Left lung (tissue), 10 donors: Measurements from ENCODE around the gene SSX2IP. TPM values are rescaled to one million over a fixed set of nuclear protein-coding genes. Genes with fewer than 3 reads are reported as not detected.
A peak's percentile ranks its signal among the peaks of the same experiment; 100 is the strongest.

Source experiments
- ATAC-seq: fragments of 200-7000 bp; cut with Tn5 transposase; one replicate; pipeline ENCODE4 v1.9.1; 2020; ENCODE audit warnings: moderate library complexity
- DNase-seq, 4 donors: peaks; one replicate each; pipeline ENCODE4 v3.0.0-alpha.2; 2013 to 2020
- H3K27ac ChIP-seq, 2 donors: fragments of 200-600 bp; sonication (generic) in 1 of 2; one replicate each; pipeline versions ENCODE4 v1.5.0 to v1.8.0; 2020 to 2021
- H3K27me3 ChIP-seq, 2 donors: fragments of 200-600 bp; sonication (generic) in 1 of 2; one replicate each; pipeline versions ENCODE4 v1.5.0 to v1.8.0; 2020 to 2021
- H3K36me3 ChIP-seq, 2 donors: fragments of 200-600 bp; sonication (generic) in 1 of 2; one replicate each; pipeline versions ENCODE4 v1.5.0 to v1.8.0; 2020 to 2021
- H3K4me1 ChIP-seq, 2 donors: fragments of 200-600 bp; one replicate each; pipeline ENCODE4 v1.8.0; 2021
- H3K4me3 ChIP-seq, 2 donors: fragments of 200-600 bp; sonication (generic) in 1 of 2; one replicate each; pipeline versions ENCODE4 v1.5.0 to v1.8.0; 2020 to 2021; ENCODE audit warnings: mild to moderate bottlenecking in 1 of 2
- H3K9me3 ChIP-seq, 2 donors: fragments of 200-600 bp; sonication (generic) in 1 of 2; one replicate each; pipeline versions ENCODE4 v1.5.0 to v1.8.0; 2020 to 2021
- intact Hi-C, 2 donors: fragments of 100-400 bp; cut with DNase I; formaldehyde crosslinking; loops; one replicate each; pipeline versions ENCODE4 v1.11.2 to v1.14.2; 2022
- polyA plus RNA-seq, 6 donors: library from polyadenylated mRNA; unstranded; fragments of 120-200 nt; gene quantifications; one replicate each; pipeline ENCODE4 v1.2.1, GENCODE V29; 2013; ENCODE audit not compliant: insufficient read length in 6 of 6
- total RNA-seq, 2 donors: library from RNA; stranded (reverse); fragmentation: NEBNext Ultra II Directional; extraction: Animal tissue kit (Norgen Biotek cat#: 25700); gene quantifications; one replicate each; pipeline ENCODE4 v1.2.1, GENCODE V29; 2021
- TF ChIP-seq, protein P1 (sequence below), 2 donors: fragments of 200-600 bp; sonication (generic) in 1 of 2; IDR thresholded peaks; one replicate each; pipeline versions ENCODE4 v1.5.0 to v1.8.0; 2021; ENCODE audit warnings: antibody characterized with exemption in 2 of 2
- donor health status: DM: no; HTN: yes; CAD: no.
- donor health status: DM: no; HTN: no; CAD: no.

The SSX2IP gene
- total and polyA plus RNA-seq, 8 donors, result 10.1 to 20.2 (median 17.8) TPM

DNA sequence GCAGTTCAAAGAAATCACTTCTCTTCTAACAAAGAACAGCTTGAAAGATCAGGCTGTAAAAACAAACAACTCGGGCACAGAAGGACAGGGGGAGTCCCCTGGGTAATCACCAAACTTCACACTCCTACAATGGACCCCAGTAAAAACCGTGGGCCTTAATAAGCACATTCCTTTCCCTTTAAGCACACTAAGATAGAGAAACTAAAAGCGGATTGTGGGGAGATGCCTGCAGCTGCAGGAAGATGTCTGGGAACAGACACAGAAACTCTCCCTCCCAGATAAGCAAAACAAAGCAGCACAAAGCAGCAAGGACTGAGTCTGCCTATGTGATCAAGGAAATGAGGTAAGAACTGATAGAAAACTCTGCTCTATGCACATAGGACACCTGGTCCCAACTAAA, 78.5 kb downstream of the SSX2IP start:
- H3K27me3 ChIP-seq, result no peaks in the 10 kb centered on the region
- DNase-seq, result no peak
- H3K9me3 ChIP-seq, result peaks cover 0 to 17% of the 10 kb centered on the region in 2 donors
- no peak overlapping the region for H3K27ac ChIP-seq
- H3K4me1 ChIP-seq, result no peaks in the 10 kb centered on the region
- intact Hi-C loops, result no loop called here
- ATAC-seq, result no peak
- TF ChIP-seq, protein P1, sequence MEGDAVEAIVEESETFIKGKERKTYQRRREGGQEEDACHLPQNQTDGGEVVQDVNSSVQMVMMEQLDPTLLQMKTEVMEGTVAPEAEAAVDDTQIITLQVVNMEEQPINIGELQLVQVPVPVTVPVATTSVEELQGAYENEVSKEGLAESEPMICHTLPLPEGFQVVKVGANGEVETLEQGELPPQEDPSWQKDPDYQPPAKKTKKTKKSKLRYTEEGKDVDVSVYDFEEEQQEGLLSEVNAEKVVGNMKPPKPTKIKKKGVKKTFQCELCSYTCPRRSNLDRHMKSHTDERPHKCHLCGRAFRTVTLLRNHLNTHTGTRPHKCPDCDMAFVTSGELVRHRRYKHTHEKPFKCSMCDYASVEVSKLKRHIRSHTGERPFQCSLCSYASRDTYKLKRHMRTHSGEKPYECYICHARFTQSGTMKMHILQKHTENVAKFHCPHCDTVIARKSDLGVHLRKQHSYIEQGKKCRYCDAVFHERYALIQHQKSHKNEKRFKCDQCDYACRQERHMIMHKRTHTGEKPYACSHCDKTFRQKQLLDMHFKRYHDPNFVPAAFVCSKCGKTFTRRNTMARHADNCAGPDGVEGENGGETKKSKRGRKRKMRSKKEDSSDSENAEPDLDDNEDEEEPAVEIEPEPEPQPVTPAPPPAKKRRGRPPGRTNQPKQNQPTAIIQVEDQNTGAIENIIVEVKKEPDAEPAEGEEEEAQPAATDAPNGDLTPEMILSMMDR (IDR thresholded peaks at IDR 0.05), result no peak
- no peak overlapping the region for H3K4me3 ChIP-seq
- H3K36me3 ChIP-seq, result no peaks in the 10 kb centered on the region

DNA sequence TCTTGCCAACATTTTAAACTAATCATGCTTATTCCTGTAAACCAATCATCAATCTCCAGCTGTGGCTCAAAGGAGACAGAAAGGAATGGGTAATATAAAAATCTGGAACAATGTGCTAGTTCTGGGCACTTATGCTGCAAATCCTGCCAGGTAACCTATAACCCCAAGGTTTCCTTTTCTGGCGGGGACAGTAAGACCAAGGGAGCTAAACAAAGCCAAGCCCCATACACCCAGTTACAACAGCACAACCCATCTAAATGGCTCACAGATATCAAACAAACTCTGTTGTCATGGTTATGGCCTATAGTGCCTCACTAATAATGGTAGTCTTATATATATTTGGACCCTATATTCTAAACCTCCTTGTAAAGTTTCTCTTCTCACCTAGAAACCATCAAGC, 79.2 kb downstream of the SSX2IP start:
- Histone ChIP-seq H3K4me1 (no peaks in the 10 kb centered on the region), H3K27ac (no peak overlapping the region), H3K36me3 (no peaks in the 10 kb centered on the region), H3K4me3 (no peak overlapping the region), H3K27me3 (no peaks in the 10 kb centered on the region), H3K9me3 (peaks cover 0 to 24% of the 10 kb centered on the region in 2 donors)
- DNase-seq, result no peak
- intact Hi-C loops, result no loop called here
- no peak for ATAC-seq
- TF ChIP-seq, protein P1 (IDR thresholded peaks at IDR 0.05), result no peak

DNA sequence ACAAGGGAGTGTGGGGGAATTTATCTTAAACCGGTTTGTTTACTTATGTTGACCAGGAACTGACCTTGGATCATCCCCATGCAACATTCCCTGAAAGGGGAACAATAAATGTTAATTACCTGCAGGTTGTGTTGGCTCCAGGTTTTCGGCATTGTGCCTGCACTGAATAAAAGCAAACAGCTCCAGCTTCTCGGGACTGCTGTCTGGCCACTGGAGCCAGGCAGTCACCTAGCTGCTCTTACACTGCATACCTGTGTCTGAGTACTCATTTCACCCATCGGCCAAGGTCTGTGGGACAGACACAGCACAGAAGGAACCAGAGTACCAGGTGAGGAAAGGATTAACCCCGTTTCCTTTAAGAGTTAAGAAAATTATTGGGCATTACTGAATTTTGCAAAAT, 83.3 kb downstream of the SSX2IP start:
- no peak overlapping the region for H3K27ac ChIP-seq
- ATAC-seq (no peak), DNase-seq (no peak)
- TF ChIP-seq, protein P1 (IDR thresholded peaks at IDR 0.05), result no peak
- intact Hi-C loops, result no loop called here
- H3K4me1 ChIP-seq, result no peaks in the 10 kb centered on the region
- no peaks in the 10 kb centered on the region for H3K36me3 ChIP-seq
- H3K27me3 ChIP-seq, result no peaks in the 10 kb centered on the region
- no peak overlapping the region for H3K4me3 ChIP-seq
- H3K9me3 ChIP-seq, result peaks cover 0 to 41% of the 10 kb centered on the region in 2 donors

DNA sequence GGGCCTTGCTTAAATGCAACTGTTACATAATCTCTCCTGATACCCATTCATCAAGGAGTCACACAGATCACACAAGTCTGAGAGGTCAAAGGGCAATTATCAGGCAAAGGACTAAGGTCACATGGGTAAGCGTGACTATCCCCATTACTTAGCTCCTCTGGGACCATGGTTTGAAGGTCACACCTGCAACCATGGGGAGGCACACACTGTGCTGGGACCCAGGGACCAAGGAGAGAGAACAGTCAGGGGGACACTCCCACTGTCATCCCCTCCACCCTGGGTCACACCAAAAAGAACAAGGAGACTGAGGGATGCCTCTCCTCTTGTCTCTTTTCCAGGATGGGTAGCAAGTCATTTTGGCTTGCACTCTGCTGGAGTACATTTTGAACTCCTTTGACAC, 85.1 kb downstream of the SSX2IP start:
- no peaks in the 10 kb centered on the region for H3K36me3 ChIP-seq
- TF ChIP-seq, protein P1 (IDR thresholded peaks at IDR 0.05), result no peak
- intact Hi-C loops, result no loop called here
- ATAC-seq, result no peak
- peaks cover 0 to 41% of the 10 kb centered on the region in 2 donors for H3K9me3 ChIP-seq
- H3K4me1 ChIP-seq, result no peaks in the 10 kb centered on the region
- no peak overlapping the region for H3K27ac ChIP-seq
- no peak for DNase-seq
- H3K4me3 ChIP-seq, result no peak overlapping the region
- no peaks in the 10 kb centered on the region for H3K27me3 ChIP-seq

DNA sequence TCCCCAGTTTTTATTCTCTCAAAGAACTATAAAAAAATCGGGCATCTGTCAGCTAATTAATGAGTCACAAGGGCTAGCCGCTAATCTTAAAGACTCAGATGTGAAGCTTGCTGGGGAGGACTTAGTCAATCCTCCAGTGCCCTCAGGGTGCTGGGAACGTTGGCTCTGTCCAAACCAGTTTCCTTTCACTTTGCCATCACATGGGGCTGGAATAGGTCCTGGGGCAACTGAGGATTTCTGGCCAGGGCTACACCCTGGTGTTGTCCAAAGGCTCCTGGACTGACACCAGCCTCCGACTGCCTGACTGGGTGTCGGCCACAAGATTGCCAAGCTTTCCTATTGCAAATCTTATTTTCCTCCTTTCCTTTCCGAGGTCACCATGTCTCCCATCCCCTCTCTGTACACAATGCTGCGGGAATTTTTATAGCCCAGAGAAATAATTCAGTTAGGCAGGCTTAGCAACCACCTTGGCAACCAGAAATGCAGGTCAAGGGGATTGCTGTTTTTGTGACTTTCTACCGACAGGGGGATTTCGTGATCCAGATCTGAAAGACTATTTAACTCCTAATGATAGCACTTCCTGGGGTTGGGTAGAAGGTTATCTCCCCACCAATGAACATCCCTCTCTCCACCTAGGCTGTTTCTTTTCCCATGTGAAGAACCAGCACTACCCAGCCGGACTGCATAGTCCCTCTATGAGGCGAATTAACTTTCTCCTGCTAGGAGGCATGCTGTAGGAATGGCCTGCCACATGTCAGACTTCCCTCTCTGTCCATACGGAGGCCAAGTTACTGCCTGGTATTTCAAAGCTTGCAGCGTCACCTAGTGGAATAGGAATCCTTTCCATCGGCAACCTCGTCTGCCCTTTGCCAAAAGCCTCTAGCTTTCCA, 86.1 kb downstream of the SSX2IP start:
- no peak for DNase-seq
- H3K4me1 ChIP-seq, result no peaks in the 10 kb centered on the region
- H3K27me3 ChIP-seq, result no peaks in the 10 kb centered on the region
- TF ChIP-seq, protein P1 (IDR thresholded peaks at IDR 0.05), result no peak
- intact Hi-C loops, result no loop called here
- peak overlapping the region; percentile 5 to 20 for H3K27ac ChIP-seq
- H3K4me3 ChIP-seq, result no peak overlapping the region
- H3K36me3 ChIP-seq, result no peaks in the 10 kb centered on the region
- peaks cover 0 to 41% of the 10 kb centered on the region in 2 donors for H3K9me3 ChIP-seq
- ATAC-seq, result peak; percentile 50
